Measurements from ENCODE around the gene MCRS1.

- TF ChIP-seq CTCF (IDR thresholded peaks at IDR 0.05), result no peak
- no peak for TF ChIP-seq POLR2A (IDR thresholded peaks at IDR 0.05)
Observed at GRCh38 chr12:49588721-49589516, 21.0 kb upstream of the MCRS1 start.
